Thoracic aorta (tissue), 2 donors: ENCODE results near the gene LKAAEAR1. TPM values are rescaled to one million over a fixed set of nuclear protein-coding genes. Genes with fewer than 3 reads are reported as not detected.

Source experiments
- ATAC-seq: fragments of 150-250 bp; one replicate; pipeline ENCODE4 v1.8.0; 2017; ENCODE audit warnings: low read depth; ENCODE audit not compliant: insufficient number of reproducible peaks, low FRiP score
- DNase-seq: peaks from one replicate; pipeline ENCODE4 v3.0.0-alpha.2; 2020; ENCODE audit warnings: low spot score
- H3K27ac ChIP-seq, 2 donors: fragments of 200-600 bp; sonication (generic); 1 replicate in 1 of 2; 2 replicates in 1 of 2; pipeline ENCODE4 v1.5.1; 2016; ENCODE audit warnings: mild to moderate bottlenecking in 2 of 2, moderate library complexity in 2 of 2
- H3K27me3 ChIP-seq: fragments of 200-600 bp; sonication (generic); replicated peaks from 2 replicates; pipeline ENCODE4 v1.6.0; 2016; ENCODE audit warnings: mild to moderate bottlenecking; ENCODE audit not compliant: insufficient read depth
- H3K36me3 ChIP-seq: fragments of 200-600 bp; sonication (generic); one replicate; pipeline ENCODE4 v1.5.1; 2016
- H3K4me1 ChIP-seq, 2 donors: fragments of 200-600 bp; sonication (generic); 1 replicate in 1 of 2; 2 replicates in 1 of 2; pipeline versions ENCODE4 v1.5.1 to v1.6.0; 2016; ENCODE audit warnings: low read depth in 2 of 2, mild to moderate bottlenecking in 1 of 2; ENCODE audit not compliant: control insufficient read depth in 1 of 2
- H3K4me3 ChIP-seq: fragments of 200-600 bp; sonication (generic); 2 replicates; pipeline ENCODE4 v1.5.1; 2016; ENCODE audit warnings: mild to moderate bottlenecking
- H3K9me3 ChIP-seq: fragments of 200-600 bp; sonication (generic); 2 replicates; pipeline ENCODE4 v1.5.1; 2016
- total RNA-seq, 2 donors: library from RNA; depleted of rRNA; stranded (reverse); fragments of >200 nt; gene quantifications; one replicate each; pipeline versions ENCODE4 v1.1.0 to v1.2.3, GENCODE V29; 2016
- TF ChIP-seq, protein P1 (sequence below): fragments of 200-600 bp; sonication (generic); IDR thresholded peaks from one replicate; pipeline ENCODE4 v1.5.1; 2019; ENCODE audit warnings: antibody characterized with exemption

Gene LKAAEAR1
- total RNA-seq, 2 donors from 2014 or later, result not detected

DNA sequence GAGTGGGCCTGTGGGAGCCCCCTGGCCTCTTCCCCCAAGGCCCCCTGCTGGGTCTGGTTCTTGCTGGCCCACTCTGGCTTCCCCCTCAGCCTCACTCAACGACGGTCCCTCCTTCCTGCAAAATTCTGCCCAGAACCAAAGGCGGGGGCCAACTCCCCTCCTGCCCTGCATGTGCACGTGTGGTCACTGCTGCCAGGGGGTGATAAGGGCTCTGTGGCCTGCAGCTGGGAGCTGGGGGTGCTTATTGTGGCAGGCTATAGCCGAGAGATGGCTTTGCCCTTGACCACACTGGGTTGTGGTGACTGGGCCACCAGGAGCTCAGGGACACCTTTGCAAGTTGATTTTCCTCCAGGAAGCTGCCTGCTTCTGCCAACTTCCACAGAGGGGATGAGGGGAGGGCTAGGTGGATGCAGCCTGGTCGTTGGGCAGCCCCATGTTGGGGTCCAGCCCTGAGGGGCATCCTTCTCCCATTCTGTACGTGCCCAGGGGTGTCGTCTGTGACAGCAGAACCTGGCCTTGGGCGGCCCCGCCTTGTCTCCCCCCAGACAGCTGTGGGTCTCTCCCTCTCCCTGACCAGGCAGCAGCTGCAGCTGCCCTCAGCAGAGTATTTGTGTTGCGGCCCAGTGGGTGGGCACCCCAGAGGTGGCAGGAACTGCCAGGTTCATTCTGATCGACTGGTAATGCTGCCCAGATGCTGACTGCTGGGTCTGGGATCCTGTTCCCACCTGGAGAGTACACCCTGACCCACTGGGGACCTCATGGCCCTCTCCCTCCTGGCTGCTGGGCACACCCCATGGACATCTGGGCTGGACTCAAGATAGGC is 15.6 kb downstream of the LKAAEAR1 start:
- DNase-seq, result no peak
- Histone ChIP-seq H3K27me3 (no peaks in the 10 kb centered on the region), H3K27ac (no peak overlapping the region), H3K4me3 (no peak overlapping the region), H3K4me1 (peaks cover 14 to 17% of the 10 kb centered on the region in 2 donors), H3K36me3 (peaks cover 24% of the 10 kb centered on the region), H3K9me3 (no peaks in the 10 kb centered on the region)
- ATAC-seq, result no peak
- TF ChIP-seq, protein P1, sequence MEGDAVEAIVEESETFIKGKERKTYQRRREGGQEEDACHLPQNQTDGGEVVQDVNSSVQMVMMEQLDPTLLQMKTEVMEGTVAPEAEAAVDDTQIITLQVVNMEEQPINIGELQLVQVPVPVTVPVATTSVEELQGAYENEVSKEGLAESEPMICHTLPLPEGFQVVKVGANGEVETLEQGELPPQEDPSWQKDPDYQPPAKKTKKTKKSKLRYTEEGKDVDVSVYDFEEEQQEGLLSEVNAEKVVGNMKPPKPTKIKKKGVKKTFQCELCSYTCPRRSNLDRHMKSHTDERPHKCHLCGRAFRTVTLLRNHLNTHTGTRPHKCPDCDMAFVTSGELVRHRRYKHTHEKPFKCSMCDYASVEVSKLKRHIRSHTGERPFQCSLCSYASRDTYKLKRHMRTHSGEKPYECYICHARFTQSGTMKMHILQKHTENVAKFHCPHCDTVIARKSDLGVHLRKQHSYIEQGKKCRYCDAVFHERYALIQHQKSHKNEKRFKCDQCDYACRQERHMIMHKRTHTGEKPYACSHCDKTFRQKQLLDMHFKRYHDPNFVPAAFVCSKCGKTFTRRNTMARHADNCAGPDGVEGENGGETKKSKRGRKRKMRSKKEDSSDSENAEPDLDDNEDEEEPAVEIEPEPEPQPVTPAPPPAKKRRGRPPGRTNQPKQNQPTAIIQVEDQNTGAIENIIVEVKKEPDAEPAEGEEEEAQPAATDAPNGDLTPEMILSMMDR, result no peak

DNA sequence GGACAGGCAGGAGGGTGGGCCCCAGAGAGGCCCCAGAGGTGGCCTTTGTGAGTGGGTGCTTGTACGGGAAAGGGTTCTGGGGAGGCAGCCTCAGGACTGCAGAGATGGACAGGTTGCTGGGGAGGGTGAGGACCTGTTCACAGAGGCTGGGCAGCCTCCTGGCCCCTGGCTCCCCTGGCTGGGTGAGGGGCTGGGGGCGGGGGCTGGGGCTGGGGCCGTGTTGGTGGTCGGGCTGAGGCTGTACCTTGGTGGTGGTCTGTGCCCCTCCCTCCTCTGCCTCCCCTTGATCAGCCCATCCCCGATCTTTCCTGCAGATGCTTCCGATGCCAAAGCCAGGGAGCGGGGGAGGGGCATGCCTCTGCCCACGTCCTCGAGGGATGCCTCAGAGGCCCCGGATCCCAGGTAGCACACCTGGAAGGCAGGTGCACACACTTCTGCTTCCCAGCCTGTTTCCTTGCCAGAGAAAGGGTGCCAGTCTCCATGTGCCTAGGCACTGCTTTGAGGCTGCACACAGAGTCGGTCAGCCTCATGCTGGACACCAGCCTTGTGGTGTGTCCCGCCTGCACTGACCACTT is 16.4 kb downstream of the LKAAEAR1 start:
- ATAC-seq, result no peak
- TF ChIP-seq, protein P1, result no peak

DNA sequence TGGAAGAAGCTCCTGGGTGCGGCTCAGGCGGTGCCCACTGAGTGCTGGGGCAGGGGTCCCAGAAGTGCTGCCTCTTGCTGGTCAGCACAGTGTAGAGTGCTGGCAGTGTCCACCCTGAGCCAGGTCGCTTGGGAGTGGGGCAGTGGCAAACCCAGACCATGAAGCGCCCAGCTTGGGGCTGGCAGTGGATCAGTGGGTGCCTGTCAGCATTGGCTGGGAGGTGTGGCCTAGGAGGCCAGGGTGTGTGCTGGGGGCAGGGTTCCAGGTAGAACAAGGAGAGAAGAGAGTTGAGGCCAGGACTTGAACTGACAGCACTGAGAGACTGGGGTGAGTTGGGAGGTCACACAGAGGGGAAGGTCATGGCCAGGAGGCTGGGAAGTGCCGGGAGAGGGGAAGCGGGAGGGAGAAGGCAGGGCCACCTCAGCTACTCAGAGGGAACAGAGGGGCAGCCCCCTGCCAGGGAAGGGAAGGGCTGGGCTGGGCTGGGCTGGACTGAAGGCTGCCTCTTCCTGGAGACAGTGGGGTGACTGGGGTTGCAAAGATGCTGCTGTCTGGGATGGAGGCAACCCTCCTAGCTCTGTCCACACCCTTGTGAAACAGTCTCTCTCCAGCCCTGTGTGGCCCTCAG is 17.1 kb downstream of the LKAAEAR1 start:
- TF ChIP-seq, protein P1, result no peak
- Histone ChIP-seq H3K27me3 (no peaks in the 10 kb centered on the region), H3K9me3 (no peaks in the 10 kb centered on the region), H3K4me3 (no peak overlapping the region), H3K4me1 (peaks cover 18 to 23% of the 10 kb centered on the region in 2 donors), H3K27ac (no peak overlapping the region), H3K36me3 (peaks cover 13% of the 10 kb centered on the region)
- no peak for ATAC-seq
- no peak for DNase-seq

More for the DNA sequence above, 16.4 kb downstream of the LKAAEAR1 start:
- no peak for DNase-seq
- H3K4me3 ChIP-seq, result no peak overlapping the region
- no peaks in the 10 kb centered on the region for H3K27me3 ChIP-seq
- peaks cover 14 to 17% of the 10 kb centered on the region in 2 donors for H3K4me1 ChIP-seq
- H3K27ac ChIP-seq, result no peak overlapping the region
- H3K36me3 ChIP-seq, result peaks cover 16% of the 10 kb centered on the region
- no peaks in the 10 kb centered on the region for H3K9me3 ChIP-seq

DNA sequence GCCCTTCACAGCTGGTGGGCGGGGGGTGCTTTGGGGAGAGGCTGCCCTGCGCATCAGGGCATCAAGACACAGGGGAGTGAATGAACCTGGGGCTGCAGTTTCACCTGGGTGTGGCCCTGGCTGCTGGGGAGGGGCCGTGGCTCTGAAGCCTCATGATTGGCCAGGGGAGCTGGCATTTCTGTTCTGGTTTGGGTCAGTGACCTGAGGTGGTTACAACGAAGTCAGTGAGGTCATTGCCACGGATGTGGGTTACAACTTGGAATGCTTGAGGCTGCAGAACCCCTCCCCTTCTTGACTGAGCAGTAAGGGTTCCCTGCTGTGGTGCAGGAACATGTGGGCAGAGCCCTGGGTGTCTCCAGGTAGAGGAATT is 18.2 kb downstream of the LKAAEAR1 start:
- TF ChIP-seq, protein P1, result no peak
- no peak overlapping the region for H3K4me3 ChIP-seq
- no peak overlapping the region for H3K27ac ChIP-seq
- H3K4me1 ChIP-seq, result peaks cover 18 to 24% of the 10 kb centered on the region in 2 donors
- no peaks in the 10 kb centered on the region for H3K27me3 ChIP-seq
- ATAC-seq (no peak), DNase-seq (no peak)
- no peaks in the 10 kb centered on the region for H3K9me3 ChIP-seq
- H3K36me3 ChIP-seq, result peaks cover 7% of the 10 kb centered on the region
